ENCODE results near the gene ACP1. TPM values are rescaled to one million over a fixed set of nuclear protein-coding genes. Genes with fewer than 3 reads are reported as not detected.

The ACP1 gene
- polyA plus RNA-seq, 1 of the 3 experiments (the other 2 are of a cell fraction), result 88.9 TPM

GRCh38 chr2:288758-289361 is 24.1 kb downstream of the ACP1 start:
- H3K4me1 ChIP-seq (ENCODE audit: control insufficient read depth in 1 of 2, insufficient read depth in 2 of 2, low read depth in 1 of 2, low read length in 1 of 2), result peaks cover 0 to 12% of the 10 kb centered on the region in 2 experiments; a peak in 1 of 4 replicates
- DNase-seq, result peak; percentile 61
- H3K4me2 ChIP-seq, result peak overlapping the region; percentile 73
- H3K4me3 ChIP-seq (ENCODE audit: low read depth in 2 of 2, low read length in 1 of 2), result peak overlapping the region; percentile 36 to 55; a peak in 1 of 4 replicates
- H2AFZ ChIP-seq (ENCODE audit: low read depth), result no peak overlapping the region
- H3K9me3 ChIP-seq, result no peaks in the 10 kb centered on the region
- peaks cover 26% of the 10 kb centered on the region for H3K27me3 ChIP-seq (ENCODE audit: insufficient read depth)
- no peaks in the 10 kb centered on the region for H3K9me2 ChIP-seq
- ChIA-PET POLR2A (no interaction called here), CTCF (interaction anchor here (0.8 to 6.3 kb wide), 13 partner anchors 9 to 348 kb away, joined by 3 to 24 read pairs (median 6); no protein-coding TSS in a partner anchor)
- WGBS (ENCODE audit: low lambda C conversion rate), result 8% methylated on average over 33 of the region's 42 CpGs
- peaks cover 0 to under 1% of the 10 kb centered on the region in 2 experiments for H3K36me3 ChIP-seq (replicated peaks in 1 of 2; ENCODE audit: control insufficient read depth in 1 of 2, insufficient read depth in 2 of 2, low read length in 1 of 2)
- no peak overlapping the region for H3K27ac ChIP-seq (ENCODE audit: low read depth in 2 of 2, low read length in 1 of 2)
- no peaks in the 10 kb centered on the region for H4K20me1 ChIP-seq (ENCODE audit: insufficient read depth)
- no peaks in the 10 kb centered on the region for H3K79me2 ChIP-seq (ENCODE audit: insufficient read depth)
- TF ChIP-seq GABPA (IDR thresholded peaks at IDR 0.05; ENCODE audit: low read depth), result no peak
- TF ChIP-seq MAX (IDR thresholded peaks at IDR 0.05; ENCODE audit: low read depth), result no peak
- TF ChIP-seq RFX5 (IDR thresholded peaks at IDR 0.05; ENCODE audit: low read length), result no peak
- no peak for TF ChIP-seq SMC3 (IDR thresholded peaks at IDR 0.05; ENCODE audit: low read depth, low read length)
- no peak for TF ChIP-seq TCF12 (IDR thresholded peaks at IDR 0.05)
- TF ChIP-seq NRF1 (IDR thresholded peaks at IDR 0.05; ENCODE audit: low read depth, low read length), result no peak
- TF ChIP-seq ZBTB33 (IDR thresholded peaks at IDR 0.05; ENCODE audit: borderline replicate concordance, low read depth), result no peak
- no peak for TF ChIP-seq TAF1 (IDR thresholded peaks at IDR 0.05; ENCODE audit: borderline replicate concordance, low read depth, low read length)
- no peak for TF ChIP-seq FOSL2 (IDR thresholded peaks at IDR 0.05; ENCODE audit: borderline replicate concordance, low read depth)
- no peak for TF ChIP-seq RXRA (IDR thresholded peaks at IDR 0.05; ENCODE audit: borderline replicate concordance, low read depth)
- TF ChIP-seq SIN3A (IDR thresholded peaks at IDR 0.05; ENCODE audit: borderline replicate concordance, low read depth, low read length), result no peak
- TF ChIP-seq POLR2AphosphoS5 (IDR thresholded peaks at IDR 0.05; ENCODE audit: low read depth, low read length), result no peak
- no peak for TF ChIP-seq JUND (IDR thresholded peaks at IDR 0.05)
- TF ChIP-seq EZH2phosphoT487 (IDR thresholded peaks at IDR 0.05; ENCODE audit: borderline replicate concordance, low read depth), result no peak
- TF ChIP-seq, protein P1, sequence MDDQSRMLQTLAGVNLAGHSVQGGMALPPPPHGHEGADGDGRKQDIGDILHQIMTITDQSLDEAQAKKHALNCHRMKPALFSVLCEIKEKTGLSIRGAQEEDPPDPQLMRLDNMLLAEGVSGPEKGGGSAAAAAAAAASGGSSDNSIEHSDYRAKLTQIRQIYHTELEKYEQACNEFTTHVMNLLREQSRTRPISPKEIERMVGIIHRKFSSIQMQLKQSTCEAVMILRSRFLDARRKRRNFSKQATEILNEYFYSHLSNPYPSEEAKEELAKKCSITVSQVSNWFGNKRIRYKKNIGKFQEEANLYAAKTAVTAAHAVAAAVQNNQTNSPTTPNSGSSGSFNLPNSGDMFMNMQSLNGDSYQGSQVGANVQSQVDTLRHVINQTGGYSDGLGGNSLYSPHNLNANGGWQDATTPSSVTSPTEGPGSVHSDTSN (IDR thresholded peaks at IDR 0.05), result no peak
- no peak for TF ChIP-seq RAD21 (IDR thresholded peaks at IDR 0.05; ENCODE audit: low read length)
- no peak for TF ChIP-seq CTCF (IDR thresholded peaks at IDR 0.05)
- no peak for TF ChIP-seq GATA2 (CRISPR knock-in tag; IDR thresholded peaks at IDR 0.05)
- no peak for TF ChIP-seq MXI1 (IDR thresholded peaks at IDR 0.05; ENCODE audit: low read depth, low read length)
- TF ChIP-seq FOXM1 (IDR thresholded peaks at IDR 0.05; ENCODE audit: low read depth), result no peak
- no peak overlapping the region for H3K9ac ChIP-seq
- H3F3A ChIP-seq (replicated peaks; ENCODE audit: insufficient read depth), result peaks cover 6% of the 10 kb centered on the region
